Neural cell (in vitro differentiated cells): ENCODE measurements around the gene OS9. TPM values are rescaled to one million over a fixed set of nuclear protein-coding genes. Genes with fewer than 3 reads are reported as not detected.

Experiments
- H2AFZ ChIP-seq: fragments of 200-600, 300-800 bp; sonication (generic), shearing (Covaris generic); 2 replicates; pipeline ENCODE4 v1.6.0; 2014; ENCODE audit warnings: low read depth, mild to moderate bottlenecking, antibody characterized with exemption, low read length, moderate library complexity
- H3F3A ChIP-seq: fragments of 200-600 bp; shearing (Covaris generic); 2 replicates; pipeline ENCODE4 v1.6.1; 2016; ENCODE audit warnings: mild to moderate bottlenecking, moderate library complexity, mixed read lengths, antibody characterized with exemption, low read length; ENCODE audit not compliant: insufficient read depth, poor library complexity, severe bottlenecking
- H3K27ac ChIP-seq: fragments of 200-600, 300-800 bp; sonication (generic), shearing (Covaris generic); 2 replicates; pipeline ENCODE4 v1.5.1; 2014; ENCODE audit warnings: mild to moderate bottlenecking, low read length, moderate library complexity
- H3K27me3 ChIP-seq: fragments of 300-800, 200-600 bp; sonication (generic), shearing (Covaris generic); 2 replicates; pipeline ENCODE4 v1.6.0; 2014; ENCODE audit warnings: mild to moderate bottlenecking, low read depth, low read length, moderate library complexity; ENCODE audit not compliant: insufficient read depth
- H3K36me3 ChIP-seq: fragments of 300-800, 200-600 bp; sonication (generic), shearing (Covaris generic); 2 replicates; pipeline ENCODE4 v1.5.1; 2014; ENCODE audit warnings: mild to moderate bottlenecking, antibody characterized with exemption, low read length, moderate library complexity; ENCODE audit not compliant: insufficient read depth
- H3K4me2 ChIP-seq: fragments of 300-800, 200-600 bp; sonication (generic), shearing (Covaris generic); 2 replicates; pipeline ENCODE4 v1.6.0; 2014; ENCODE audit warnings: mild to moderate bottlenecking, low read length
- H3K4me3 ChIP-seq: fragments of 300-800, 200-600 bp; sonication (generic), shearing (Covaris generic); 2 replicates; pipeline ENCODE4 v1.5.1; 2014; ENCODE audit warnings: mild to moderate bottlenecking, low read length, moderate library complexity
- H3K79me2 ChIP-seq: fragments of 200-600 bp; shearing (Covaris generic); replicated peaks from 2 replicates; pipeline ENCODE4 v1.6.0; 2014; ENCODE audit warnings: mild to moderate bottlenecking, low read length, moderate library complexity; ENCODE audit not compliant: insufficient read depth
- H3K9ac ChIP-seq: fragments of 300-800, 200-600 bp; sonication (generic), shearing (Covaris generic); 2 replicates; pipeline ENCODE4 v1.6.1; 2016; ENCODE audit warnings: mild to moderate bottlenecking, low read length, mixed read lengths
- H3K9me2 ChIP-seq: fragments of 200-600 bp; shearing (Covaris generic); 2 replicates; pipeline ENCODE4 v1.6.1; 2016; ENCODE audit warnings: mild to moderate bottlenecking, low read length, mixed read lengths; ENCODE audit not compliant: insufficient read depth
- H3K9me3 ChIP-seq: fragments of 200-600, 300-800 bp; sonication (generic), shearing (Covaris generic); 2 replicates; pipeline ENCODE4 v1.6.1; 2016; ENCODE audit warnings: mild to moderate bottlenecking, mixed run types, low read length, moderate library complexity, mixed read lengths
- H4K20me1 ChIP-seq: fragments of 200-600 bp; shearing (Covaris generic); 2 replicates; pipeline ENCODE4 v1.6.1; 2016; ENCODE audit warnings: mild to moderate bottlenecking, mixed run types; ENCODE audit not compliant: insufficient read depth
- EP300 ChIP-seq: fragments of 450-650 bp; conservative IDR thresholded peaks from 2 replicates; pipeline ENCODE4 v1.6.1; 2014; ENCODE audit warnings: antibody characterized with exemption, mild to moderate bottlenecking, moderate library complexity; ENCODE audit not compliant: poor library complexity, severe bottlenecking
- EZH2 ChIP-seq: fragments of 200-600, 300-800 bp; shearing (Covaris generic), sonication (generic); IDR thresholded peaks from 2 replicates; pipeline ENCODE4 v1.6.1; 2014; ENCODE audit warnings: antibody characterized with exemption, low read length, borderline replicate concordance, mild to moderate bottlenecking; ENCODE audit not compliant: insufficient read depth, poor library complexity, severe bottlenecking
- MXI1 ChIP-seq: fragments of 450-650 bp; conservative IDR thresholded peaks from 2 replicates; pipeline ENCODE4 v1.6.1; 2014; ENCODE audit warnings: antibody characterized with exemption, mild to moderate bottlenecking; ENCODE audit not compliant: poor library complexity, severe bottlenecking
- POLR2AphosphoS5 ChIP-seq: IDR thresholded peaks from 2 replicates; pipeline ENCODE4 v1.6.1; 2012
- RAD21 ChIP-seq: fragments of 450-650 bp; conservative IDR thresholded peaks from 2 replicates; pipeline ENCODE4 v1.6.1; 2014; ENCODE audit warnings: antibody characterized with exemption, mild to moderate bottlenecking, moderate library complexity
- SMC3 ChIP-seq: fragments of 450-650 bp; conservative IDR thresholded peaks from 2 replicates; pipeline ENCODE4 v1.6.1; 2014; ENCODE audit warnings: antibody characterized with exemption, mild to moderate bottlenecking, moderate library complexity; ENCODE audit not compliant: poor library complexity
- TAF1 ChIP-seq: IDR thresholded peaks from 2 replicates; pipeline ENCODE4 v1.6.1; 2012; ENCODE audit warnings: low read depth
- polyA plus RNA-seq: library from polyadenylated mRNA; depleted of rRNA; stranded (reverse); fragments of >200 nt; gene quantifications from 2 replicates; pipeline ENCODE4 v1.2.3, GENCODE V29; 2014
- TF ChIP-seq, protein P1 (sequence below): fragments of 450-650 bp; IDR thresholded peaks from 2 replicates; pipeline ENCODE4 v1.5.1; 2014; ENCODE audit warnings: antibody characterized with exemption, mild to moderate bottlenecking, moderate library complexity; ENCODE audit not compliant: poor library complexity, severe bottlenecking
- TF ChIP-seq, protein P2 (sequence below): IDR thresholded peaks from 2 replicates; pipeline ENCODE4 v1.6.1; 2012; ENCODE audit warnings: borderline replicate concordance

Gene OS9
- polyA plus RNA-seq, 1 donor from 2014 or later = 248 TPM

DNA sequence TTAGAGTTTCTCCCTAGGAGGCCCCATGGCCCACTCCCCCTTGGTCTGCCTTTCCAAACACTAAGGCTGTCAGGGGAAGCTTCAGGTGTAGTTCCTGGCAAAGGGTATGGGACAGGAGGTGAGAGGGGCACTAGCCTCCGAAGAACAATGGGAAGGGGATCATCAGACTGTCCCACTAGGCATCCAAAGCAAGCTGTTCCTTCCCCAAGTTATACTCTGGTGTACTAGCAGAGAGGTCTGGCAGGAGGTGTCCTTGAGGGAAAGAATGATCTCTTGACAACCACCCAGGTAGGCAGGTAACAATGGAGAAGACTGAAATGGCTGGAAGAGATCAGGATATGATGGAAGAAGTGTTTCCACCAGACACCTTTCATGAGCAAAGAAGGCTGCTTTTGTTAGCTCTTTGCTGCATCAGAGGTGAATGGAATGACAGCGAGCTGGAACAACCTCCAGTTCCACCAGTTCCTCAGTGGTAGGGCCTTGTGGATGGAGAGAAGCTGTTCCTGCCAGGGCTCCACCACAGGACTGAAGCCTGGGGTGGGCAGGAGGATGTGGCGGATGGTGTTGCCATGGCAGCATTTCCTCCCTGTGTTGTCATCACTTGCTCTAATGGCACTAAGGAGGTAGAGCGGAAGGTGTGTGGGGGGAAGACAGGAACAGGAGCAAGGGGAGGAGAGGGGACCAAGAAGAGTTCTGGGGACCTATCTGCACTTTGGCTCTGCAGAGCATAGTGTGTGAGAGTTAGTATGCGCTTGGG is 46.9 kb downstream of the OS9 start:
- TF ChIP-seq, protein P1, sequence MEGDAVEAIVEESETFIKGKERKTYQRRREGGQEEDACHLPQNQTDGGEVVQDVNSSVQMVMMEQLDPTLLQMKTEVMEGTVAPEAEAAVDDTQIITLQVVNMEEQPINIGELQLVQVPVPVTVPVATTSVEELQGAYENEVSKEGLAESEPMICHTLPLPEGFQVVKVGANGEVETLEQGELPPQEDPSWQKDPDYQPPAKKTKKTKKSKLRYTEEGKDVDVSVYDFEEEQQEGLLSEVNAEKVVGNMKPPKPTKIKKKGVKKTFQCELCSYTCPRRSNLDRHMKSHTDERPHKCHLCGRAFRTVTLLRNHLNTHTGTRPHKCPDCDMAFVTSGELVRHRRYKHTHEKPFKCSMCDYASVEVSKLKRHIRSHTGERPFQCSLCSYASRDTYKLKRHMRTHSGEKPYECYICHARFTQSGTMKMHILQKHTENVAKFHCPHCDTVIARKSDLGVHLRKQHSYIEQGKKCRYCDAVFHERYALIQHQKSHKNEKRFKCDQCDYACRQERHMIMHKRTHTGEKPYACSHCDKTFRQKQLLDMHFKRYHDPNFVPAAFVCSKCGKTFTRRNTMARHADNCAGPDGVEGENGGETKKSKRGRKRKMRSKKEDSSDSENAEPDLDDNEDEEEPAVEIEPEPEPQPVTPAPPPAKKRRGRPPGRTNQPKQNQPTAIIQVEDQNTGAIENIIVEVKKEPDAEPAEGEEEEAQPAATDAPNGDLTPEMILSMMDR = no peak
- peak; percentile 27 for TF ChIP-seq MXI1
- no peak for TF ChIP-seq RAD21
- peak; percentile 86 for TF ChIP-seq POLR2AphosphoS5
- no peak for TF ChIP-seq SMC3
- no peak for TF ChIP-seq EZH2
- no peak for TF ChIP-seq TAF1
- peak; percentile 51 for TF ChIP-seq EP300
- TF ChIP-seq, protein P2, sequence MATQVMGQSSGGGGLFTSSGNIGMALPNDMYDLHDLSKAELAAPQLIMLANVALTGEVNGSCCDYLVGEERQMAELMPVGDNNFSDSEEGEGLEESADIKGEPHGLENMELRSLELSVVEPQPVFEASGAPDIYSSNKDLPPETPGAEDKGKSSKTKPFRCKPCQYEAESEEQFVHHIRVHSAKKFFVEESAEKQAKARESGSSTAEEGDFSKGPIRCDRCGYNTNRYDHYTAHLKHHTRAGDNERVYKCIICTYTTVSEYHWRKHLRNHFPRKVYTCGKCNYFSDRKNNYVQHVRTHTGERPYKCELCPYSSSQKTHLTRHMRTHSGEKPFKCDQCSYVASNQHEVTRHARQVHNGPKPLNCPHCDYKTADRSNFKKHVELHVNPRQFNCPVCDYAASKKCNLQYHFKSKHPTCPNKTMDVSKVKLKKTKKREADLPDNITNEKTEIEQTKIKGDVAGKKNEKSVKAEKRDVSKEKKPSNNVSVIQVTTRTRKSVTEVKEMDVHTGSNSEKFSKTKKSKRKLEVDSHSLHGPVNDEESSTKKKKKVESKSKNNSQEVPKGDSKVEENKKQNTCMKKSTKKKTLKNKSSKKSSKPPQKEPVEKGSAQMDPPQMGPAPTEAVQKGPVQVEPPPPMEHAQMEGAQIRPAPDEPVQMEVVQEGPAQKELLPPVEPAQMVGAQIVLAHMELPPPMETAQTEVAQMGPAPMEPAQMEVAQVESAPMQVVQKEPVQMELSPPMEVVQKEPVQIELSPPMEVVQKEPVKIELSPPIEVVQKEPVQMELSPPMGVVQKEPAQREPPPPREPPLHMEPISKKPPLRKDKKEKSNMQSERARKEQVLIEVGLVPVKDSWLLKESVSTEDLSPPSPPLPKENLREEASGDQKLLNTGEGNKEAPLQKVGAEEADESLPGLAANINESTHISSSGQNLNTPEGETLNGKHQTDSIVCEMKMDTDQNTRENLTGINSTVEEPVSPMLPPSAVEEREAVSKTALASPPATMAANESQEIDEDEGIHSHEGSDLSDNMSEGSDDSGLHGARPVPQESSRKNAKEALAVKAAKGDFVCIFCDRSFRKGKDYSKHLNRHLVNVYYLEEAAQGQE = peak; percentile 29
- H3K27me3 ChIP-seq = peaks cover 23% of the 10 kb centered on the region
- no peaks in the 10 kb centered on the region for H3K79me2 ChIP-seq
- peak overlapping the region; percentile 15 for H3K9ac ChIP-seq
- H3K9me3 ChIP-seq = no peaks in the 10 kb centered on the region
- H3F3A ChIP-seq = no peaks in the 10 kb centered on the region
- H3K27ac ChIP-seq = peak overlapping the region; percentile 47
- H3K36me3 ChIP-seq = no peaks in the 10 kb centered on the region
- H2AFZ ChIP-seq = no peak overlapping the region
- peaks cover 15% of the 10 kb centered on the region for H4K20me1 ChIP-seq
- H3K9me2 ChIP-seq = no peaks in the 10 kb centered on the region
- H3K4me3 ChIP-seq = peak overlapping the region; percentile 32
- no peak overlapping the region for H3K4me2 ChIP-seq

GRCh38 chr12:57741413-57741789 is 47.5 kb downstream of the OS9 start:
- H3K9me2 ChIP-seq = no peaks in the 10 kb centered on the region
- TF ChIP-seq EP300 (peak; percentile 4), RAD21 (no peak)
- H3K36me3 ChIP-seq = no peaks in the 10 kb centered on the region
- no peaks in the 10 kb centered on the region for H3K79me2 ChIP-seq
- H2AFZ ChIP-seq = no peak overlapping the region
- H3K27ac ChIP-seq = peak overlapping the region; percentile 47
- no peaks in the 10 kb centered on the region for H3K9me3 ChIP-seq
- H4K20me1 ChIP-seq = peaks cover 12% of the 10 kb centered on the region
- H3K9ac ChIP-seq = peak overlapping the region; percentile 15
- peaks cover 17% of the 10 kb centered on the region for H3K27me3 ChIP-seq
- peak overlapping the region; percentile 32 for H3K4me3 ChIP-seq
- no peaks in the 10 kb centered on the region for H3F3A ChIP-seq
- H3K4me2 ChIP-seq = no peak overlapping the region
